Measurements from ENCODE around the gene KIAA1328.

Gene KIAA1328

GRCh38 chr18:37274309-37275236, 445.6 kb downstream of the KIAA1328 start:
- Mint-ChIP-seq H3K9me3 (no peaks in the 10 kb centered on the region), H3K36me3 (ENCODE audit: low read depth) (no peaks in the 10 kb centered on the region), H3K4me3 (no peak overlapping the region), H3K4me1 (ENCODE audit: low read depth) (no peaks in the 10 kb centered on the region), H3K27me3 (peaks cover 23% of the 10 kb centered on the region), H3K27ac (no peak overlapping the region)

GRCh38 chr18:37275237-37275741, 446.4 kb downstream of the KIAA1328 start:
- Mint-ChIP-seq H3K27me3 (peaks cover 23% of the 10 kb centered on the region), H3K36me3 (ENCODE audit: low read depth) (no peaks in the 10 kb centered on the region), H3K4me1 (ENCODE audit: low read depth) (no peaks in the 10 kb centered on the region), H3K27ac (no peak overlapping the region), H3K4me3 (no peak overlapping the region), H3K9me3 (no peaks in the 10 kb centered on the region)

GRCh38 chr18:37276111-37276890, 447.4 kb downstream of the KIAA1328 start:
- Mint-ChIP-seq H3K9me3 (no peaks in the 10 kb centered on the region), H3K27me3 (peaks cover 23% of the 10 kb centered on the region), H3K27ac (no peak overlapping the region), H3K36me3 (ENCODE audit: low read depth) (no peaks in the 10 kb centered on the region), H3K4me3 (no peak overlapping the region), H3K4me1 (ENCODE audit: low read depth) (no peaks in the 10 kb centered on the region)

- Mint-ChIP-seq H3K27me3 (peaks cover 23% of the 10 kb centered on the region), H3K4me3 (no peak overlapping the region), H3K27ac (no peak overlapping the region), H3K36me3 (ENCODE audit: low read depth) (no peaks in the 10 kb centered on the region), H3K4me1 (ENCODE audit: low read depth) (no peaks in the 10 kb centered on the region), H3K9me3 (no peaks in the 10 kb centered on the region)
Observed at GRCh38 chr18:37277804-37278203, 448.9 kb downstream of the KIAA1328 start.

Measured in stimulated activated naive CD8-positive, alpha-beta T cell treated with anti-CD3 and anti-CD28 coated beads, Interleukin-15, Interleukin-2, amounts not matched to agents 100 ng/mL and 50 ng/mL, for 24 hours (primary cell).